Epidermal melanocyte (primary cell): ENCODE data around the gene IFFO2.

ENCODE experiments used
- DNase-seq: peaks from one replicate; pipeline ENCODE4 v3.0.0; 2011; ENCODE audit warnings: low spot score; ENCODE audit not compliant: insufficient read length

Gene IFFO2

GRCh38 chr1:18919956-18920355 is 36.5 kb downstream of the IFFO2 start:
- no peak for DNase-seq

- no peak for DNase-seq
These were observed 37.1 kb downstream of the IFFO2 start for GRCh38 chr1:18919197-18919905.

GRCh38 chr1:18918417-18918816 is 38.1 kb downstream of the IFFO2 start:
- no peak for DNase-seq

GRCh38 chr1:18917071-18917799 is 39.2 kb downstream of the IFFO2 start:
- DNase-seq, result no peak

- DNase-seq, result no peak
These were observed 41.1 kb downstream of the IFFO2 start for GRCh38 chr1:18915341-18915740.

- DNase-seq, result peak; percentile 95
These were observed 43.2 kb downstream of the IFFO2 start for GRCh38 chr1:18913065-18913835.

- DNase-seq, result no peak
These were observed 43.9 kb downstream of the IFFO2 start for GRCh38 chr1:18912550-18912949.

- no peak for DNase-seq
These were observed 47.3 kb downstream of the IFFO2 start for GRCh38 chr1:18908911-18909771.

GRCh38 chr1:18907917-18908845 is 48.3 kb downstream of the IFFO2 start:
- no peak for DNase-seq

- DNase-seq, result peak; percentile 52
These were observed 49.2 kb downstream of the IFFO2 start for GRCh38 chr1:18907021-18907916.

- DNase-seq, result no peak
These were observed 53.2 kb downstream of the IFFO2 start for GRCh38 chr1:18903291-18903756.

- DNase-seq, result peak; percentile 100
These were observed 53.8 kb downstream of the IFFO2 start, which contains the start of gene ALDH4A1 for GRCh38 chr1:18902523-18903290. Gene ALDH4A1, minus strand, starts transcription at chr1:18902555. Its CDS starts 32 bp downstream, at chr1:18902523.

GRCh38 chr1:18901952-18902522 is 54.4 kb downstream of the IFFO2 start:
- no peak for DNase-seq

GRCh38 chr1:18901147-18901951 is 55.1 kb downstream of the IFFO2 start:
- no peak for DNase-seq

GRCh38 chr1:18900303-18900841 is 56.1 kb downstream of the IFFO2 start:
- no peak for DNase-seq

- no peak for DNase-seq
These were observed 57.0 kb downstream of the IFFO2 start for GRCh38 chr1:18899363-18900049.
